Parathyroid adenoma (tissue), 2 donors: ENCODE results near the gene TRMT61A.

Experiments
- H2AFZ ChIP-seq: fragments of 300-600 bp; sonication (generic); one replicate; pipeline ENCODE4 v1.7.0; 2017; ENCODE audit warnings: antibody characterized with exemption, mild to moderate bottlenecking
- H3K27ac ChIP-seq: fragments of 300-600 bp; sonication (generic); one replicate; pipeline ENCODE4 v1.7.0; 2017
- H3K27me3 ChIP-seq: fragments of 300-600 bp; sonication (generic); one replicate; pipeline ENCODE4 v1.7.0; 2017; ENCODE audit warnings: low read length; ENCODE audit not compliant: control insufficient read depth, insufficient read depth
- H3K36me3 ChIP-seq: fragments of 300-600 bp; sonication (generic); one replicate; pipeline ENCODE4 v1.7.0; 2017; ENCODE audit warnings: low read length; ENCODE audit not compliant: control insufficient read depth, insufficient read depth
- H3K4me1 ChIP-seq: fragments of 300-600 bp; sonication (generic); one replicate; pipeline ENCODE4 v1.7.0; 2017; ENCODE audit warnings: control low read depth
- H3K4me2 ChIP-seq: fragments of 300-600 bp; sonication (generic); one replicate; pipeline ENCODE4 v1.7.0; 2017; ENCODE audit warnings: low read length
- H3K4me3 ChIP-seq: fragments of 300-600 bp; sonication (generic); one replicate; pipeline ENCODE4 v1.7.0; 2017; ENCODE audit warnings: low read depth, low read length
- H3K79me2 ChIP-seq: fragments of 300-600 bp; sonication (generic); one replicate; pipeline ENCODE4 v1.7.0; 2017; ENCODE audit warnings: control low read depth
- H3K9ac ChIP-seq: fragments of 300-600 bp; sonication (generic); one replicate; pipeline ENCODE4 v1.7.0; 2017; ENCODE audit warnings: mild to moderate bottlenecking
- H3K9me3 ChIP-seq: fragments of 300-600 bp; sonication (generic); one replicate; pipeline ENCODE4 v1.7.0; 2017; ENCODE audit warnings: low read length; ENCODE audit not compliant: control insufficient read depth
- CTCF ChIP-seq: fragments of 300-600 bp; sonication (generic); IDR thresholded peaks from one replicate; pipeline ENCODE4 v1.7.0; 2017; ENCODE audit warnings: antibody characterized with exemption, mild to moderate bottlenecking
- donor health status: primary hyperparathyroidism.

TRMT61A gene

GRCh38 chr14:103501921-103502669 lies 26.9 kb upstream of the TRMT61A start:
- TF ChIP-seq CTCF = no peak
- H3K36me3 ChIP-seq = no peaks in the 10 kb centered on the region

GRCh38 chr14:103502877-103503276 lies 26.1 kb upstream of the TRMT61A start:
- H3K4me1 ChIP-seq = no peaks in the 10 kb centered on the region
- H2AFZ ChIP-seq = no peak overlapping the region
- no peak for TF ChIP-seq CTCF
- no peak overlapping the region for H3K4me2 ChIP-seq
- no peaks in the 10 kb centered on the region for H3K27me3 ChIP-seq
- H3K9me3 ChIP-seq = no peaks in the 10 kb centered on the region
- H3K79me2 ChIP-seq = no peaks in the 10 kb centered on the region
- no peaks in the 10 kb centered on the region for H3K36me3 ChIP-seq
- H3K27ac ChIP-seq = no peak overlapping the region
- no peak overlapping the region for H3K4me3 ChIP-seq
- H3K9ac ChIP-seq = no peak overlapping the region

More at GRCh38 chr14:103501921-103502669, 26.9 kb upstream of the TRMT61A start:
- Histone ChIP-seq H3K27me3 (no peaks in the 10 kb centered on the region), H3K27ac (no peak overlapping the region), H3K79me2 (no peaks in the 10 kb centered on the region), H2AFZ (no peak overlapping the region), H3K4me1 (no peaks in the 10 kb centered on the region), H3K9me3 (no peaks in the 10 kb centered on the region), H3K9ac (no peak overlapping the region), H3K4me3 (no peak overlapping the region), H3K4me2 (no peak overlapping the region)

GRCh38 chr14:103503296-103503695 lies 25.7 kb upstream of the TRMT61A start:
- Histone ChIP-seq H3K36me3 (no peaks in the 10 kb centered on the region), H3K4me3 (no peak overlapping the region), H3K4me1 (no peaks in the 10 kb centered on the region), H3K27me3 (no peaks in the 10 kb centered on the region), H3K27ac (no peak overlapping the region), H3K9me3 (no peaks in the 10 kb centered on the region), H2AFZ (no peak overlapping the region), H3K79me2 (no peaks in the 10 kb centered on the region), H3K9ac (no peak overlapping the region), H3K4me2 (no peak overlapping the region)
- TF ChIP-seq CTCF = no peak

- Histone ChIP-seq H3K4me3 (no peak overlapping the region), H3K9me3 (no peaks in the 10 kb centered on the region), H3K79me2 (no peaks in the 10 kb centered on the region), H3K4me1 (no peaks in the 10 kb centered on the region), H3K4me2 (no peak overlapping the region), H3K27ac (no peak overlapping the region), H2AFZ (no peak overlapping the region), H3K9ac (no peak overlapping the region), H3K36me3 (no peaks in the 10 kb centered on the region), H3K27me3 (no peaks in the 10 kb centered on the region)
- TF ChIP-seq CTCF = no peak
Measured at GRCh38 chr14:103504991-103505565, 23.9 kb upstream of the TRMT61A start.

GRCh38 chr14:103507751-103508150 lies 21.2 kb upstream of the TRMT61A start:
- H3K4me1 ChIP-seq = peaks cover 3% of the 10 kb centered on the region
- no peak overlapping the region for H2AFZ ChIP-seq
- H3K9me3 ChIP-seq = no peaks in the 10 kb centered on the region
- no peak overlapping the region for H3K9ac ChIP-seq
- no peaks in the 10 kb centered on the region for H3K79me2 ChIP-seq
- H3K27me3 ChIP-seq = no peaks in the 10 kb centered on the region
- no peak overlapping the region for H3K4me2 ChIP-seq
- no peak overlapping the region for H3K4me3 ChIP-seq
- H3K27ac ChIP-seq = no peak overlapping the region
- TF ChIP-seq CTCF = no peak
- H3K36me3 ChIP-seq = no peaks in the 10 kb centered on the region
